ENCODE measurements around the gene TBL3. TPM values are rescaled to one million over a fixed set of nuclear protein-coding genes. Genes with fewer than 3 reads are reported as not detected.

Gene TBL3
- total and polyA plus RNA-seq, 2 of the 8 experiments (the other 6 are each of a cell fraction or from before 2014, with no cell fraction given): 65.8 to 137 TPM

GRCh38 chr16:1947369-1947670 lies 24.5 kb upstream of the TBL3 start:
- H3K56ac ChIP-seq (replicated peaks; ENCODE audit: insufficient read length, low read depth, low read length): no peak overlapping the region
- no peak overlapping the region for H3K4me2 ChIP-seq (ENCODE audit: insufficient read depth in 1 of 2, low read depth in 2 of 2, low read length in 2 of 2)
- H3K27me3 ChIP-seq (replicated peaks in 1 of 4; ENCODE audit: control insufficient read depth in 3 of 4, extremely low read depth in 1 of 4, insufficient read depth in 3 of 4, low read length in 3 of 4): no peaks in the 10 kb centered on the region; a peak in 1 of 7 replicates
- peaks cover 0 to 4% of the 10 kb centered on the region in 2 experiments for H4K20me1 ChIP-seq (replicated peaks in 1 of 2; ENCODE audit: control insufficient read depth in 1 of 2, insufficient read depth in 2 of 2, low read length in 2 of 2)
- H2BK12ac ChIP-seq (ENCODE audit: low read depth, low read length): no peak overlapping the region
- H3K79me2 ChIP-seq (ENCODE audit: control insufficient read depth in 1 of 2, insufficient read depth in 2 of 2, low read length in 2 of 2): no peaks in the 10 kb centered on the region
- H3K9me3 ChIP-seq (ENCODE audit: insufficient read depth in 2 of 2, low read depth in 1 of 2, low read length in 1 of 2): no peaks in the 10 kb centered on the region
- H2AK5ac ChIP-seq (ENCODE audit: low read depth, low read length): no peak overlapping the region
- H3K79me1 ChIP-seq (ENCODE audit: low read depth, low read length): no peaks in the 10 kb centered on the region
- H3K4me1 ChIP-seq (replicated peaks in 1 of 4; ENCODE audit: control insufficient read depth in 3 of 4, insufficient read depth in 4 of 4, low read length in 3 of 4): peaks cover 0 to 4% (median 1%) of the 10 kb centered on the region in 4 experiments; a peak in 5 of 7 replicates
- no peak overlapping the region for H3K4me3 ChIP-seq (ENCODE audit: extremely low read depth in 1 of 4, insufficient read depth in 2 of 4, low read depth in 3 of 4, low read length in 4 of 4)
- H4K8ac ChIP-seq (ENCODE audit: extremely low read depth, insufficient read depth, low read length): peak overlapping the region; percentile 62; the same call in 1 of the 2 replicates
- WGBS, 2 experiments (ENCODE audit: extremely low coverage in 1 of 2, insufficient coverage in 1 of 2, insufficient read length in 1 of 2, insufficient replicate concordance in 2 of 2, low coverage in 1 of 2, low lambda C conversion rate in 2 of 2, missing lambda C conversion rate in 1 of 2): 93% methylated on average over 9 of the region's 9 CpGs; no CpG with 5 or more reads in 1 of the 2 experiments
- ChIA-PET POLR2A (ENCODE audit: partially characterized antibody) (interaction anchor here (0.8 to 11.7 kb wide), 3 partner anchors 13 to 34 kb away, joined by 3 to 336 read pairs (median 4); partner anchors contain the start of genes NDUFB10, NOXO1, RNF151 and RPL3L), CTCF (ENCODE audit: partially characterized antibody) (interaction anchor here (0.6 to 2.9 kb wide), 6 partner anchors 15 to 615 kb away, joined by 3 to 14 read pairs (median 4); no protein-coding TSS in a partner anchor)
- H2AFZ ChIP-seq (ENCODE audit: low read length): no peak overlapping the region
- no peaks in the 10 kb centered on the region for H3K36me3 ChIP-seq (ENCODE audit: control insufficient read depth in 2 of 4, insufficient read depth in 4 of 4, low read length in 3 of 4)
- H3K23ac ChIP-seq (ENCODE audit: insufficient read length): no peak overlapping the region
- H3K9ac ChIP-seq (replicated peaks in 1 of 4; ENCODE audit: extremely low read depth in 1 of 4, low read depth in 3 of 4, low read length in 3 of 4): no peak overlapping the region
- no peak overlapping the region for H3K14ac ChIP-seq (ENCODE audit: insufficient read length)
- no peak for FAIRE-seq
- peak overlapping the region; percentile 42 for H4K91ac ChIP-seq (replicated peaks; ENCODE audit: insufficient read length, low read length)
- H2BK5ac ChIP-seq (ENCODE audit: low read depth, low read length): no peak overlapping the region
- H3K4ac ChIP-seq (replicated peaks; ENCODE audit: insufficient read length, low read depth, low read length): no peak overlapping the region
- no peak overlapping the region for H2BK20ac ChIP-seq (ENCODE audit: low read length)
- H3K27ac ChIP-seq (ENCODE audit: low read depth, low read length): no peak overlapping the region
- H4K5ac ChIP-seq (ENCODE audit: insufficient read length, low read depth, low read length): no peak overlapping the region
- H3K18ac ChIP-seq (ENCODE audit: extremely low read depth, low read length): no peak overlapping the region
- no peak overlapping the region for H2BK15ac ChIP-seq (ENCODE audit: low read length)
- DNase-seq (ENCODE audit: low read depth in 1 of 2, low spot score in 2 of 2): no peak
- H2BK120ac ChIP-seq (replicated peaks; ENCODE audit: low read depth, low read length): no peak overlapping the region
- peaks cover 4% of the 10 kb centered on the region; the same call in 1 of the 2 replicates for H3K23me2 ChIP-seq (ENCODE audit: low read depth, low read length)
- TF ChIP-seq NANOG (IDR thresholded peaks at IDR 0.05; ENCODE audit: insufficient read depth, low read depth, low read length, poor library complexity, severe bottlenecking): no peak
- no peak for TF ChIP-seq GABPA (IDR thresholded peaks at IDR 0.05; ENCODE audit: borderline replicate concordance, insufficient read depth, low read length)
- TF ChIP-seq POLR2AphosphoS5 (IDR thresholded peaks at IDR 0.05; ENCODE audit: low read depth, low read length): no peak
- TF ChIP-seq SIRT6 (IDR thresholded peaks at IDR 0.05; ENCODE audit: low read length): no peak
- TF ChIP-seq BRCA1 (IDR thresholded peaks at IDR 0.05; ENCODE audit: low read depth, low read length): no peak
- TF ChIP-seq, protein P1, sequence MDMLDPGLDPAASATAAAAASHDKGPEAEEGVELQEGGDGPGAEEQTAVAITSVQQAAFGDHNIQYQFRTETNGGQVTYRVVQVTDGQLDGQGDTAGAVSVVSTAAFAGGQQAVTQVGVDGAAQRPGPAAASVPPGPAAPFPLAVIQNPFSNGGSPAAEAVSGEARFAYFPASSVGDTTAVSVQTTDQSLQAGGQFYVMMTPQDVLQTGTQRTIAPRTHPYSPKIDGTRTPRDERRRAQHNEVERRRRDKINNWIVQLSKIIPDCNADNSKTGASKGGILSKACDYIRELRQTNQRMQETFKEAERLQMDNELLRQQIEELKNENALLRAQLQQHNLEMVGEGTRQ (IDR thresholded peaks at IDR 0.05; ENCODE audit: low read length): no peak
- TF ChIP-seq MAFK (IDR thresholded peaks at IDR 0.05; ENCODE audit: low read depth, low read length): no peak
- no peak for TF ChIP-seq CBX8 (IDR thresholded peaks at IDR 0.05; ENCODE audit: borderline replicate concordance, low read depth, low read length)
- TF ChIP-seq CBX5 (IDR thresholded peaks at IDR 0.05; ENCODE audit: low read depth, low read length): no peak
- no peak for TF ChIP-seq CTBP2 (IDR thresholded peaks at IDR 0.05; ENCODE audit: borderline replicate concordance, insufficient read depth, insufficient read length, low read length)

Measured in H1 (cell line).